GM10847 (cell line): ENCODE data around the gene DNAH17.

ENCODE experiments used
- POLR2A ChIP-seq: IDR thresholded peaks from 2 replicates; pipeline ENCODE4 v1.6.1; 2011; ENCODE audit not compliant: insufficient read length; ENCODE audit errors: extremely low read depth

DNAH17 gene

DNA sequence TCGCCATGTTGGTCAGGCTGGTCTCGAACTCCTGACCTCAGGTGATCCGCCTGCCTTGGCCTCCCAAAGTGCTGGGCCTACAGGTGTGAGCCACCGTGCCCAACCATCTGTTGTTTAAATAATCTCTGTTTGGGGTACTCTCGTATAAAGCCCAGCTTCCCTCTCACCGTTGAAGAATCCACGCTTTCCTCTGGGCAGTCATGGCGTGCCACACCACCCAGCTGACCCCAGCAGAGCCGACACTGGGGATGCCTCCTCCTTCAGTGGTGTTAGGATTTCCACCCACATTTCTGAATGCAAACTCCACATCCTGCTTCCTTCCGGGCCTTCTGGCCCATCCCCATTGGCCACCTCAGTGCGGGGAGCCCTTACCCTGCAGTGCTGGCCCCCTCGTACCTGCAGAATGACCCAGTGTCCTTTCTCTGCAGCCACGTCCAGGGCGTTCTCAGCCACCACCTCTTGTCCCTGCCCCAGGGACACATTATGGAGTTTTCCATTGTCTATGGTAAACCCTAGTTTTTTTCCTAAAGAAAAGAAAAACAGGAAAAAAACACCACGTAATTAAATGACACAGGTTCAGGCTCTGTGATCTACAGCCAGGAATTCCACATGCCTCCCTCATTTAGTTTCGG lies 138.4 kb downstream of the DNAH17 start:
- no peak for TF ChIP-seq POLR2A

DNA sequence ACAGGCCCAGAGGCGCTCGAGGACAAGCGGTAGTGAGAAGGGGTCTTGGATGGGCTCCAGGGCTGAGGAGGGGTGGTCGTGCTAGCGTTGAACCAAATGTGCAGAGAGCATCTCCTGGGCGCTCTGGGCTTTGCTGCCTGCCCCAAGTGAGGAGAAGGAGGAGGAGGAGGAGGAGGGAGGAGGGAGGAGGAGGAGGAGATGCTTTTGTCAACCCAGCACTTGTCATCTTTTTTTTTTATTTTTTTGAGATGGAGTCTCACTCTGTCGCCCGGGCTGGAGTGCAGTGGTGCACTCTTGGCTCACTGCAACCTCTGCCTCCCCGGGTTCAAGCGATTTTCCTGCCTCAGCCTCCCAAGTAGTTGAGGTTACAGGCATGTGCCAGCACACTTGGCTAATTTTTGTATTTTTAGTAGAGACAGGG lies 138.9 kb downstream of the DNAH17 start:
- TF ChIP-seq POLR2A, result no peak

DNA sequence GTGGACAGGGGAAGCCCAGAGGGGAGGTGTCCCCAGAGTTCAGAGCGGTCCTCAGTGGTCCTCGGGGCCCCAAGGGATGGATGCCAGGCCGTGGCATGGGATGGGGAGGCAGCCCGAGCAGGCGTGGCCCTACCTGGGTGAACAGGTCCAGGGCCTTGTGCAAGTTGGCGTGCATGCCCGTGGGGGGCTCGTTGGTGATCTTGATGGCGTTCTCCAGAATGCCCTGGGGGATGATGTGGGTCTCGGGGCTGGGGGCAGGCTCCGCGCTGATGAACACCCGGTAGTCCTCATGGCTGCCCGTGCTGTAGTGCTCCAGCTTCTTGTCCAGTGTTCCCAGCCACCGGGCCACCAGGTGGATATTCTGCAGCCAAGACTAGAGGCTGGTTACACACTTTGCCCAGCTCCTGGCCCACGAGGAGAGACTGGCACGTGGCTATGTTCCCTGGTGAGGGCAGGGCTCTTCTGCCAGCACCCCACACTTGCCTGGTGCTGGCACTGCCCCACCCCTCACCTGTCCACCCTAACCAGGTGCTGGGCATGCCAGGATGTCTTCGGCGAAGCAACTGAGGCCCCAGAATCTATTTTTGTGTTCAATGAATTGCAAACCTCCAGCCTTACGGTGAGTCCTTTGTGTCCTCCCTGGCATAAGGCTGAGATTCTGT lies 139.6 kb downstream of the DNAH17 start:
- no peak for TF ChIP-seq POLR2A

DNA sequence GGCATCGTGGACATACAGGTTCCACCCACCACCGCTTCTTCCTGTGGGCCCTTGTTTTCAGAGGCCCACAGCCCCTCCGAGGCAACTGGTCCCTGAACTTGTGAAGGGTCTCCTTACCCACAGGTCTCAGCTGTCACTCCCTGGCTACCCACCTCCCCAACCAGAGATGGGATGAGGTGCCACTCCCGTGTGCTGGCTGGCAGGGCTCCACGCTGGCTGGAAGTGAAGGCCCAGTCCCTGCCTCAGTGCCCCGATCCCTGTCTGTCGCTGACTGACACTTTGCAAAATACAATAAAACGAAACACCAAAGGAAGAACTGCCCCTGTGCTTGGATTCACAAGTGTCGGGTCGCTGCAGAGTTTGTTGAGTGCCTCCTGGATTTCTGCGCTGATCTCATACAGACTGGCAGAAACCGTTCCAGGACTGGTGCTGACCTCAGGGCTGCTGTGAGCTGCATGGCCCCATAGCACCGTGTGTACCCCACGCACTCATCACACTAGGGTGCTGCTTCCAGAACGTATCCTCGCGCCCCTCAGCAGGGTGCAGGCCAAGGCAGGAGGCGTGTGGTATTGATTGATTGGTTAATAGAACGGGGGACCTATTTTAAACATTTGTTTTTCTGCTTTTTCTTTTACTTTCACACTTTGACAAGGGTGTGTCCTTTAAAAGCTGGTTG lies 141.7 kb downstream of the DNAH17 start:
- no peak for TF ChIP-seq POLR2A

DNA sequence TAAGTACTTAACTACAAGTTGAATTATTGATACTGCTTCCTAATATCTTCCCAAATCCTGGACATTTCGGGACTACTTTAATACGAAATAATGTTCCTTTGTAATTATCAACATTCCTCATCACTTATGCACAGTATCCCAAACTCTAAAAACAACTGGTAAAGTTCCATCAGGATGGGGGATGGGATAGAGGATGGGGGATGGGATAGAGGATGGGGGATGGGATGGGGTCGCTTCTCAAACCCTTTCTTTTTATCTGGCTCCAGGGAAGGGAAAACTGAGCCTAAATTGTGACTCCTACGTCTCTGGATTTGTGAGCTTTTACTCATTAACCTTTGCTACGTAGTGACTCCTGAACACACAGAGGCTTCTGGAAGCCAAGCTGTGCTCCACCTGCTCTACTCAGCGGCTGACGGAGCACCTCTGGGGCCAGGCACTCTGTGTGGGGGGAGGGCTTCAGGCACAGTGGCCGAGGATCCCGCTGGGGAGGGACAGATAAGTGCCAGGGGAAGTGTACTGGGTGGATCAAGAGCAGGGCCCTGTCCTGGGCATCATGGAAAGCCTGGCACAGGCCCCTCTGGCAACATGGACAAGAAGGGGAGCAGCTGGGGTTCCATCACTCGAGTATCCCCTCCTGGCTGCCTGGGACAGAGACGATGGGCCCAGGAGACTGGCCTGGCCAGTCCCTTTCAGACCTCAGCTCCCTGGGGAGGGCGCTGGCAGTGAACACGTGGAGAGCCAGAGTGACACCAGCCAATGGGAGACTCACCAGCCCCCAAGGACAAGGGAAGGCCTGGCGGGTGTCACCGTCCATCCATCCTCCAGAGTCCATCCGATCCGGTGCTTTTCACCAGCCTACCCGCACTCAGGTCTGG lies 142.5 kb downstream of the DNAH17 start:
- no peak for TF ChIP-seq POLR2A

DNA sequence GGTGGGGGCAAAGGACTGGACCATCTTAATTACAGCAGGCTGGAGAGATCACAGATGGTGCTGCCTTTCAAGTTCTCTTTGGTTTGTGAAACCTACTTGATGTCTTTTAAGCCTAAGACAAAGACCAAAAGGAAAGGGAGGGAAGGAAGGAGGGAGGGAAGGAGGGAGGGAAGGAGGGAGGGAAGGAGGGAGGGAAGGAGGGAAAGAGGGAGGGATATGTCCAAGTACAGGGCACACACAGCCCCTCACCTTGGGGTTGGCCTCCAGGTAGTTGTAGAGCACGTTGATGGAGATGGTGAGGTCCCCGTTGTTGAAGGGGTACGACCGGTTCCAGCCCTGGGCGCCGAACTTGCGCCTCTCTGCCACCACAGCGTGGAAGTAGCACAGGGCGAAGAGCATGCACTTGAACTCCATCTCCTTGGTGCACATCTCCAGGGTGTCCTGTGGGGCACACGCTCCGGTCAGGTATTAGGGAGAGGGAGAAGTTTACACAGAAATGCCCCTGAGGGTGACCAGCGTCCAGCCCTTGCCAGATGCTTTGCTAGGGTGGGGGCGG lies 143.3 kb downstream of the DNAH17 start:
- no peak for TF ChIP-seq POLR2A

DNA sequence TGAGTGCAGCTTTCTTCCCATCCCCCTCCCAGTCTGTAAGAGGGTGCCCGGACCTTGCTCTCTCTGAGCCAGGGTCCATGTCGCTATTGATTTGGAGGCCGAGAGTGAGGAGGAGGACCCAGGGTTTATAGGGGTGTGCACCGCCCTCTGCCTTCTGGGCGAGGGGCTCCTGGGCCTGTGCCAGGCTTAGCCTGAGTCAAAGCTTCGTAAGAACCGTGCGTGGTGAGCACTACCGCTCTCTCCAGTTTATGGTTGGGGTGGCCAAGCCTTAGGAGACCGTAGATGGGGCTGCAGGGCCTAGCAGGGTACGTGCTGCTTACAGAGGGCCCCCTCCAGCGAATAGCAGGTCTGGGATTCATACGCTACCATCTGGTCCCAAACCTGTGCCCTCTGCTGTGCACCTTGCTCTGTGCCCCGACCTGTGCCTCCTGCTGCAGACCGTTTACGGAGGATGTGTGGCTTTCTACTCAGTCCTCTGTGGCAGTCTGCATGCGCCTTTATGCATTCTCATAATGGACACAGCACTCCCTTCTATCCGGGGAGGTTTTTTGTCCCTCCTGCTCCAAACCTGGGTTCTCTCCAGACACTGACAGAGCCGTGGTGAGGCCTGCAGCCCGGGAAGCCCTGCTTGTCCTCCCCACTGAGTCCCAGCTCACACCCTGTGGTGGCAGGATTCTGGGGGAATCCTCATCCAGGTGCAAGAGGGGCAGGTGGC lies 144.0 kb downstream of the DNAH17 start:
- no peak for TF ChIP-seq POLR2A

DNA sequence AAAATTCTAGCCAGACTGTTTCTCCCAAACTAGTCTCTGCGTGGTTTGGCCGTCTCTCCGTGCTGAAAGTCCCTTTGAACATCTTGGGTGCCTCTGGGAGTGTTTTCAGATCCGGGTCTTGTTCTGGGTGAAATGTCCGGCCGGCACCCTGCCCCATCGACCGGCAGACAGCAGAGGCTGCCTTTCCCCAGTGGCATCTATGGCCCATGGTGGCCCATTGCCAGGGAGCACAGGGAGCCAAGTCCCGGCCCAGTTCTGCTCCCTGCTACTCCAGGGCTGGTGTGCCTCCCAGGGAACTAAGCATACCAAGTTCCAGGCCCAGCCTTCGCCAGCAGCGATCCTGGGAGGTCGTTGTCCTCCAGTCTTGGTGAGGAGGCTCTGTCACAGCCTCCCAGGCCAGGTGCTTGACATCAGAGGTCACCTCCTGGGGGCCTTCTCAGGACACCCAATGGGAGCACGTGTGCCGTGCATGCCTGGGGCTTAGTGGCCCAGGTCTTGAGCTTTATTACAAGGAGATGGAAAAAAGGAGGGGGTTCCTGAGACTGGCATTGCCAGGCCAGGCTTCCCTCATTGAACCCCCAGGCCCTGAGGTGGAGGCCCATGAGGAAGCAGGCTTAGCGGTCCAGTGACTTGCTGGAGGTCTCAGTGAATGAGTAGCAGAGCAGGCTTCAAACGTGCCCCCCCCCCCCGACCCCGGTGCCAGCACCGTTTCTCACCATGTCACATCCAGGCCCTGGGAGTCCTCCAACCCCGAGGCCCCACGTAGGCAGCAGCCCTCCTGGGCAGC lies 144.8 kb downstream of the DNAH17 start:
- TF ChIP-seq POLR2A, result no peak

DNA sequence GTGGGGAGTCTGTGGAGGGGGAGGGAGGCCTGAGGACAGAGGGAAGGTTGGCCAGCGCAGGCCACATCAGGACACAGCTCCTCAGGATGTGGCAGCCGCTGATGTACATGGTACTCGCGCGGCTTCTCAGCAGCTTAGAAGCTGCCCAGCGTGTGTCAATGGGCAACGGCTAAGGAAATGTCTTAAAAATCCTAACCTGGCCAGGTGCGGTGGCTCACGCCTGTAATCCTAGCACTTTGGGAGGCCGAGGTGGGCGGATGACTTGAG lies 145.6 kb downstream of the DNAH17 start:
- no peak for TF ChIP-seq POLR2A

DNA sequence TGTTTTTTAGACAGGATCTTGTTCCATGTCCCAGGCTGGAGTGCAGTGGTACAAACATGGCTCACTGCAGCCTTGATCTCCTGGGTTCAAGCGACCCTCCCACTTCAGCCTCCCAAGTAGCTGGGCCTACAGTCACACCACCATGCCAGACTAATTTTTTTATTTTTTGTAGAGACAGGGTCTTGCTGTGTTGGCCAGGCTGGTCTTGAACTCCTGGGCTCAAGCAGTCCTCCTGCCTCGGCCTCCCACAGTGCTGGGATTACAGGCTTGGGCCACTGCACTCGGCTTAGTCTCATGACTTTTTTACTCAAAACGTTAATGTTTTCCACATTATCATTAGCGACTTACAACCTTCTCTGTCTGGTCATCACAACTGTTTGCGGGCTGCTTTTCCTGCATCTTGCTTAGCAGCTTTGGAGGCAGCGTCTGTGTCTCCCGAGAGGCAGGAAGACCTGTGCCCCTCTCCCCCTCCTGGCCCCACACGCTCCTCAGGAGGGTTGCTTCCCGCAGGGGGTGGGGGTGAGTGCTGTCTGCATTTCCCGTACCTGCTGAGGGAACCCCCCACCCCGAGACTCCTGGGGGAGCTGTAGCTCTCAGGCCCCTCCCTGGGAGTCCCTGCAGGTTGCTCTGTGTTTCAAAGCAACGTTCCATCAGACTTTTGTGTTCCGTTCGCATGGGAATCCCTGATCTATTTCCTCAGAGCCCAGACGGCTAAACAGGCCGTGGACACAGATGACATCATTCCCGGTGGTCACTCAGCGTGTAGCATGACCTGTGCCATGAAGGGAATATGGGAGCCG lies 146.1 kb downstream of the DNAH17 start:
- no peak for TF ChIP-seq POLR2A

DNA sequence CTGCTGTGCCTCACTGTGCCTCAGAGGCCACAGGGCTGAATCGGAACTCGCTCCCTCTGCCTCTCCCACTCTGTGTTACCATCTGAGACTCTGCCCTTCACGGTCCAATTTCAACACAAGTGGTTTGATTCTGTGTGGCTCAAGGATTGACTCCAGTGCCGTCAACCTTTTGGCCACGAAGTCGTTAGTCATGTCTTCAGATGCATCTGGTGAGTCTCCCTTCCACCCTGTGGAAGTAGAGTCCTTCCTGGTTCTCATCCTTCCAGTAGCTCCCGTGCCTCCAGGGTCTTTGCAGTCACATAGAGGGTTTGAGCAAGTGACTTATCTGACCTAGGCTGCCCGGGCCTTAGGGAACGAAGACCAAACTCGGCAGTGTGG lies 147.6 kb downstream of the DNAH17 start:
- TF ChIP-seq POLR2A, result no peak

DNA sequence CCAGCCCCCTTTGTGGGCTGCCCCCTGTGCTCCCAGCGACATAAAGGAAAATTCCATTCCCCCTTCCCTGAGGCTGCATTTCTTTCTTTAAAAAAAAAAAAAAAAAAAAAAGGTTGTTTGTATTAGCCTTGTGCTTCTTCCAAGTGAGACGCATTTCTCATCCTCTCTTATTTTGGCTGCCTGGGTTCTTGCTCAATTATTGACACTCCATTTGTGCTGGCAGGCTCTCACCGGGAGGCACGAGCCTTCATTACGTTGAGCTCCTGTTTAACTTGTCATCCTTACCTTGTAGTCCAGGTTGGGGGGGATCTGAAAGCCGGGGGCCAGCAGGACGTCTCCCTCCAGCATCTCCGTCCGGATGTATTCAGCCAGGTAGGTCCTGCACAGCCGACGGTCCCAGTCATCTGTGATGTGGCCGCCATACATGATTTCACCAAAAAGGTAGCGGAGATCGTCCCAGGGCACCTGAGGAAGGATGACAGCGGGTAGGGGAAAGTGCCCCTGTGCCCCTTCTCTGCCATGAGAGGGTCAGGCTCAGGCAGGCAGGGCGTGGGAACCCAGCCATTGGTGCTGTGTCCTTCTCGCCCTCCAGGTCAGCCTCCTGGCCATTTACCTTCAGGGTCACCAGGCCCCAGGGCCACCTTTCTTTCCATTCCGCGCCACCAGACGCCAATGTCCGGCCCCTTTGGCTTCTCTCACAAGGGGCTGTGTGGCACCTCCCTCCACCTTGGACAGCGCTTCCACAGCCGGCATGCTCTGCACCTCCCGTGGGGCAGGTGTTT lies 148.2 kb downstream of the DNAH17 start:
- TF ChIP-seq POLR2A, result no peak
